ENCODE results near the gene TBX1. TPM values are rescaled to one million over a fixed set of nuclear protein-coding genes. Genes with fewer than 3 reads are reported as not detected.
"Not testable (repeated sequence)": the region's sequence is repeated elsewhere in the genome, so short reads cannot be mapped to it uniquely, and the experiment has no call there.

Gene TBX1
- polyA plus RNA-seq, 3 donors from 2014 or later: 0.12 TPM; not detected in 2

DNA sequence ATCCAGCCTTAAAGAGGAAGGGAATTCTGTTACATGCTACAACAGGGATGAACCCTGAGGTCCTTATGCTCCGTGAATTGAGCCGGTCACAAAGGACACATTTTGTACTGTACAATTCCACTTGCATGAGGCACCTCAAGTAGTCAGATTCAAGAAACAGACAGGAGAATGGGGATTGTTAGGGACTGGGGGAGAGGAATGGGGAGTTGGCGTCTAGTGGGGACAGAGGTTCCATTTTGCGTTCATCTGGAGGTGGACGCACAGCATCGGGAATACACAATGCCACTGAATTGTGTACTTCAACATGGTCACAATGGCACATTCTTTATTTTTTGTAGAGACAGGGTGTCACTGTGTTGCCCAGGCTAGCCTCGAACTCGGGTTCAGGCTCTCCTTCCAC is 14.1 kb downstream of the TBX1 start:
- Mint-ChIP-seq H3K27ac (no peak overlapping the region), H3K9me3 (no peaks in the 10 kb centered on the region), H3K27me3 (ENCODE audit: low read depth in 3 of 3) (peaks cover 2 to 18% (median 12%) of the 10 kb centered on the region in 3 donors)

DNA sequence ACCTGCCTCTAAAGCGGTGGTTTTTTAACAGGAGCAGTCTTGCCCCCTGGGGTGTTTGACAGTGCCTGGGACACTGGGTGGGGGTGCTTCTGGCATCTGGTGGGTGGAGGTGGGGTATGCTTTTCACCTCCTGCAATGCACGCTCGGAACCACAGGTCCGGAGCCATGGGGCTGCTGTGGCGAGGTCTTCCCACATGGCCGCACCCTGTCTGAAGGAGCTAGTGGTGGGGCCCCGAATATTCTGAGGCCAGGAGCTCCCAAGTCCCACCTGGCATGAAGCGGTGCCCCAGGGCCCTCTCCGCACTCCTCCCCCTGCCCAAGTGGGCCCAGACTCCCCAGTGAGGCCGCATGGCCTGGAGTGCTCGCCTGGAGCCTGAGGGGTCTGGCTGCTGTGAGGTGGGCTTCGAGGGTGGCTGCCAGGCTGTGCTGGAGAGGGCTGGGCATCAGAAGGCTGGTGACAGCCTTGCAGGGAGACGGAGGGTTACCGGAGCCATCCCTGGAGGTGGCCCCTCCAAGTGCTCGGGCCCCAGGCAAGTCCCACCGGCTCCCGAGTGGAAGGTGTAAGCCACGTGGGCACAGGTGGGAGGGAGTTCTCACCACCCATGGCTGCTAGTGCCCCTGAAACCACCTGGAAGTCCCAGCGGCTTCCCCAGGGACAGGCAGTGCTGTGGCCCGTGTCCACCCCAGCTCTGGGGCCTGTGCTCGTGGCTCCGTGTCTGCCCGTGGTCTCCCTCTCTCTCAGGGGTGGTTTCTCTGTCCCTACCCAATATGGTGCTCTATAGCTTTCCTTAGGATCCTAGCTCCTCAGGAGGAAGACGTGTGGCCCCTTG is 15.1 kb downstream of the TBX1 start:
- Mint-ChIP-seq H3K27me3 (ENCODE audit: low read depth in 3 of 3) (peaks cover 2 to 18% (median 11%) of the 10 kb centered on the region in 3 donors), H3K27ac (no peak overlapping the region), H3K36me3 (peaks cover 0 to 3% (median 0%) of the 10 kb centered on the region in 3 donors), H3K4me1 (peaks cover 0 to 13% of the 10 kb centered on the region in 2 donors), H3K4me3 (no peak overlapping the region), H3K9me3 (no peaks in the 10 kb centered on the region)
- no peak for DNase-seq

More for the DNA sequence above, 14.1 kb downstream of the TBX1 start:
- no peak for DNase-seq
- Mint-ChIP-seq H3K4me1 (peaks cover 0 to 13% of the 10 kb centered on the region in 2 donors), H3K4me3 (no peak overlapping the region), H3K36me3 (peaks cover 0 to 3% (median 0%) of the 10 kb centered on the region in 3 donors)

DNA sequence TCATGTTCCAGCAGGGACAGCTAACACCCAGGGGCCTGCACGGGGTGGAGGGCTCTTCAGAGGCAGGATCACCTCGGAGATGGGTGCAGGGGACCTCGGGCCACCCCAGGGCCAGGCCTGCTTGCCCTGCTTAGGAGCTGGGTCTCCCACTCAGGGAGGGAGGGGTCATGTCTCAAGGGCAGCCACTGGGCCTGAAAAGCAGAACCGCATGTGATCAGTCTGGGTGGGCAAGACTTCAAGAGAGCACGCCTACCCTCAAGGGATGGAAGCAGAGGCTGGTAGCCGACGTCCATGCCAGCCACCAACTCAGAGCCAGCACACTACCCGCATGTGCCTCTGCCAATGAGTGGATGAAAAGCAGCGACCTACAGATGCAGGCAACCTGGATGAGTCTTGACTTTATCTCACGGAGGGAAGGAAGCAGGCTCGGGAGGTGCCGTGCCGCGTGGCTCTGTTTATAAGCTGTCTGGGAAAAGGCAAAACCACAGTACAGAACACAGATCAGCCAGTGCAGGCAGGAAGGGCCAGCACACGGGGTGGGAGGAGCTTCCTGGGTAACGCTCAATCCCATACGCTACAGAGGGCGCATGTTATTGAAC is 16.0 kb downstream of the TBX1 start:
- no peaks in the 10 kb centered on the region for H3K9me3 Mint-ChIP-seq
- H3K4me3 Mint-ChIP-seq: peak overlapping the region in 2 of 5 donors; percentile 12 to 27
- peaks cover 0 to 13% of the 10 kb centered on the region in 2 donors for H3K4me1 Mint-ChIP-seq
- no peak for DNase-seq
- H3K36me3 Mint-ChIP-seq: peaks cover 0 to 3% (median 0%) of the 10 kb centered on the region in 3 donors
- H3K27me3 Mint-ChIP-seq (ENCODE audit: low read depth in 3 of 3): peaks cover 2 to 17% (median 11%) of the 10 kb centered on the region in 3 donors
- H3K27ac Mint-ChIP-seq: no peak overlapping the region

DNA sequence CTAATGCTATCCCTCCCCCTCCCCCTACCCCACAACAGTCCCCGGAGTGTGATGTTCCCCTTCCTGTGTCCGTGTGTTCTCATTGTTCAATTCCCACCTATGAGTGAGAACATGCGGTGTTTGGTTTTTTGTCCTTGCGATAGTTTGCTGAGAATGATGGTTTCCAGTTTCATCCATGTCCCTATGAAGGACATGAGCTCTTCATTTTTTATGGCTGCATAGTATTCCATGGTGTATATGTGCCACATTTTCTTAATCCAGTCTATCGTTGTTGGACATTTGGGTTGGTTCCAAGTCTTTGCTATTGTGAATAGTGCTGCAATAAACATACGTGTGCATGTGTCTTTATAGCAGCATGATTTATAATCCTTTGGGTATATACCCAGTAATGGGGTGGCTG is 16.6 kb downstream of the TBX1 start:
- not testable (repeated sequence) for H3K27ac Mint-ChIP-seq, H3K4me3 Mint-ChIP-seq, H3K36me3 Mint-ChIP-seq, DNase-seq, H3K9me3 Mint-ChIP-seq
- Mint-ChIP-seq H3K4me1 (peaks cover 0 to 13% of the 10 kb centered on the region in 2 donors), H3K27me3 (ENCODE audit: low read depth in 3 of 3) (peaks cover 2 to 16% (median 8%) of the 10 kb centered on the region in 3 donors)

DNA sequence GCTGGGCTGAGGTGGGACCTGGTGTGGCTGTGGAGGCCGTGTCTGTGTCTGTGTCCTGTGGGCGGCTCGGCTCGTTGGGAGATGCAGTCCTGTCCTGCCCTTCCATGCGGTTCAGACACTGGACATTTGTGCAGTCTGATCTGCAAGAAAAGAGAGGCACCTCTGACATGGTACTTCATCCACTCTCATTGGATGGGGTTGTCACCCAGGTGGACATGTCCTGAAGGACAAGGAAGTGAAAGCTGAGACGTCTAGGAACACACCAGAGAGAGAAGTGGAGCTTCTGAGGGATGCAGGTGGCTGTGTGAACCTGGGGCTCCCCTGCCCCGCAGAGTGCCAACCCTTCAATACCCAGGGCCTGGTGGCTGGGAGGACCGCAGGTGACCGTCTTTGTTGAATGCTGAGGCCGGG is 18.4 kb downstream of the TBX1 start:
- Mint-ChIP-seq H3K27ac (no peak overlapping the region), H3K4me3 (no peak overlapping the region), H3K27me3 (ENCODE audit: low read depth in 3 of 3) (peaks cover 1 to 14% (median 8%) of the 10 kb centered on the region in 3 donors), H3K36me3 (peaks cover 0 to 3% (median 0%) of the 10 kb centered on the region in 3 donors), H3K4me1 (peaks cover 0 to 6% of the 10 kb centered on the region in 2 donors), H3K9me3 (no peaks in the 10 kb centered on the region)
- DNase-seq: no peak

DNA sequence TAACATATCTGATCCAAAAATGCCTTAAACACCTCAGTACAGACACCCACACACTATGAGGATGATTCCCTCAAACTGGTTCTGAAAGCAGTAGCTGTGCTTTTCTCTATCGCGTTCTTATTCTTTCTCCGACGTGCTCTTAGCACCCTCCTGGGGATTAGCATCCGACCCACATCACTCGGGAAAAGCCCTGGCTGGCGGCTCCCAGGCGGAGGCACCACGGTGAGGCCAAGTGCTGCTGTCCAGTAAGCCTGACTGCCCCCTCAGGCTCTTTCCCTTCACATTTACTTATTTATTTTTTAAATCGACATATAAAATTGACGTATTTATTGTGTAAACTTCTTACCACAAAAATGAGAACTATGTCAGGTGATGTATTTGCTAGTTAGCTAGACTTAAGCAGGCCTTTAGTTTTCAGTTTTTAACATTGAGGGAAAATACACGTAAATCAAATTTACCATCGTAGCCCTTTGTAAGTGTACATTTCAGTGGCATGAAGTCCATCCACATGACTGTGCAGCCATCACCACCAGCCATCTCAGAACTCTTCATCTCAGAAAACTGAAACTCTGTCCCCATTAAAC is 19.2 kb downstream of the TBX1 start:
- H3K27ac Mint-ChIP-seq: no peak overlapping the region
- DNase-seq: no peak

DNA sequence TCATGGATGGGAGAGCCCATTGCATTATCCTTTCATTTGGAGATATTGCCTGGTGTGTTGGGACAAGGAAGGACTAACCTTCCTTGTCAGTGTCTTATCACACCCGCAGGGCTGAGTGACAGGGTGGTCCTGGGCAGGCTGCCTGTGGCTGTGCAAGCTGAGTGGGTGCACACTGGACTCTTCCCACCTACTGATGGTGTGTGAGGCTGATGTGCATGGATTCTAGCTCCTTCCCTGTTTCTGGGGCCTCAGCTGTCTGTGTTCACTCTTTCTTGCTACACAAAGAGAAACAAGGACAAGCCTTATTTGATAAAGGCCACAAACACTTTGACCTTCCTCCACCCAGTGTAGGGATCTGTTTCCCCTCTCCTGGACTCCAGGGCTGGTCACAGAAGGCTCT is 22.0 kb downstream of the TBX1 start:
- Mint-ChIP-seq H3K36me3 (peaks cover 0 to 3% (median 0%) of the 10 kb centered on the region in 3 donors), H3K4me1 (no peaks in the 10 kb centered on the region), H3K4me3 (no peak overlapping the region), H3K27me3 (ENCODE audit: low read depth in 3 of 3) (peaks cover 2 to 7% (median 3%) of the 10 kb centered on the region in 3 donors), H3K9me3 (no peaks in the 10 kb centered on the region), H3K27ac (no peak overlapping the region)
- DNase-seq: no peak

More for the DNA sequence above, 19.2 kb downstream of the TBX1 start:
- no peaks in the 10 kb centered on the region for H3K9me3 Mint-ChIP-seq
- H3K36me3 Mint-ChIP-seq: peaks cover 0 to 3% (median 0%) of the 10 kb centered on the region in 3 donors
- H3K4me1 Mint-ChIP-seq: peaks cover 0 to 6% of the 10 kb centered on the region in 2 donors
- H3K27me3 Mint-ChIP-seq (ENCODE audit: low read depth in 3 of 3): peaks cover 1 to 9% (median 6%) of the 10 kb centered on the region in 3 donors
- no peak overlapping the region for H3K4me3 Mint-ChIP-seq

DNA sequence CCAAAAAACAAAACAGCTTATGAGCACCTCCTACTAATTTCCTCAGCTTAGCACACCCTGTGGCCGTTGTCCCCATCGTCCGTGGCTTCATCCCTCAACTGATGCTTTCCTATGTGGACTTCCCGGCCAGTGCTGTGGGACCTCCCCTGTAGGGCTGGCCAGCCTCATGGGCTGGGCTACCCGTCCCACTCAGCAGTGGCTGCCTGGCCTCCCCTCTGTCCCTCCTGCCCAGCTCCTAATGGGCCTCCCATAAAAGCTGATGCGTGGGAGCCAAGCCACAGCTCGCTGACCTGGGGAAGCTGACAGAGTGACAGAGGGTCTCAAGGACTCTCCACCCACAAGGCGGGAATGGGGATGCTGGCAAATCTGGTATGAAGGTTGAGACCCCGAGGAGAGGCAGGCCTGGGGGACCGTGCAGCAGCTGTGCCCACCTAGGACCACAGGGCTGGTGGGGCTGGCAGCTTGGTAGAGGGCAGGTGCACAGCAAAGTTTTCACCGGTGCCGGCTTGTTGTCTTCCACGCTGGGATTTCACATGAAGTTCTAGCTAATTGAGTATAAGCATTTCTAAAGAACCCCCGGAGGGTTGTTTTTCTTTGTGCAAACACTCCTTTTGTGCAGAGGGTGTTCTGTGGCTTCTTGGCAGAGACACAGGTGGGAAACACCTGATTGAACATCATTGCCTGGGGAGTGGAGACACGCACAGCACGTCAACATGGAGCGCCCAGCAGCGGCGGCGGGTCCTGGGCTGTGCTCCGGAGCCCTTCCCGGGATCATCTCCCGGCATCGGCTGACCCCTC is 23.2 kb downstream of the TBX1 start:
- Mint-ChIP-seq H3K9me3 (no peaks in the 10 kb centered on the region), H3K36me3 (peaks cover 0 to 2% (median 0%) of the 10 kb centered on the region in 3 donors), H3K4me3 (no peak overlapping the region), H3K4me1 (no peaks in the 10 kb centered on the region), H3K27me3 (ENCODE audit: low read depth in 3 of 3) (peaks cover 2 to 6% (median 3%) of the 10 kb centered on the region in 3 donors), H3K27ac (no peak overlapping the region)
- no peak for DNase-seq

DNA sequence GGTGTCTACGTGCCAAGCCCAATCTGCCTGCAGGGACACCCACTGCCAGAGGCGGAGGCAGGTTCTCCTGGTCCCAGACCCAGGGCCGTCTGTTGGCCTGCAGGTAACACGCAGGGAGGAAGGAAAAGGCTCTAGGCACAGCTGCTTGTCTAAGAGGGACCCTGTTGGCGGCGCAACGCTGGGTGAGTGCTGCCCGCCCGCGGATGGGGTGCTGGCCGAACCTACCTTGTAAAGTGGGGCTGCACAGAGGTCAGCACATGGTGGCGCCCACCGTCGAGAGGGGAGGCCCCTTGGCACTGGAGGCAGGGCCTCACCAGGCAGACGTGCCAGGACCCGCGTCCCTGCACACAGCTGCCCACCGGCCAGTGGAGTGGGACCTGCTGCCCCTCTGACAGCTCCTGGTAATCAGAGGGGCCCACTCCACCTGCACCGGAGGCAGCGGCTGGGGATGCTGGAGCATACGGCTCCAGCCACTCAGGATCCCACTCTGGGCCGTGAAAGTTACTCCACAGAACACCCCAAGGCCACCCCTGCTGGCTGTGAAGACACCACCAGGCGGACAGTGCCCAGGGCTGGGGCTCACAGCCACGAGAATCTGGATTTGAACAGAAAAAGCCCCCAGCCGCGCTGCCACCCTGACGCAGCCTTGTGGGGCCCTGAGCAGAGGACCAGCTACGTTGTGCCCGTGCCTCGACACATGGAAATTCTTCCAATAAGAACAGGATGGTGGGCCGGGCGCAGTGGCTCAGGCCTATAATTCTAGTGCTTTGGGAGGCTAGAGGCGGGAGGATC is 24.0 kb downstream of the TBX1 start:
- Mint-ChIP-seq H3K9me3 (no peaks in the 10 kb centered on the region), H3K4me1 (no peaks in the 10 kb centered on the region), H3K36me3 (no peaks in the 10 kb centered on the region), H3K4me3 (no peak overlapping the region), H3K27me3 (ENCODE audit: low read depth in 3 of 3) (peaks cover 0 to 3% (median 2%) of the 10 kb centered on the region in 3 donors), H3K27ac (no peak overlapping the region)
- DNase-seq: no peak

DNA sequence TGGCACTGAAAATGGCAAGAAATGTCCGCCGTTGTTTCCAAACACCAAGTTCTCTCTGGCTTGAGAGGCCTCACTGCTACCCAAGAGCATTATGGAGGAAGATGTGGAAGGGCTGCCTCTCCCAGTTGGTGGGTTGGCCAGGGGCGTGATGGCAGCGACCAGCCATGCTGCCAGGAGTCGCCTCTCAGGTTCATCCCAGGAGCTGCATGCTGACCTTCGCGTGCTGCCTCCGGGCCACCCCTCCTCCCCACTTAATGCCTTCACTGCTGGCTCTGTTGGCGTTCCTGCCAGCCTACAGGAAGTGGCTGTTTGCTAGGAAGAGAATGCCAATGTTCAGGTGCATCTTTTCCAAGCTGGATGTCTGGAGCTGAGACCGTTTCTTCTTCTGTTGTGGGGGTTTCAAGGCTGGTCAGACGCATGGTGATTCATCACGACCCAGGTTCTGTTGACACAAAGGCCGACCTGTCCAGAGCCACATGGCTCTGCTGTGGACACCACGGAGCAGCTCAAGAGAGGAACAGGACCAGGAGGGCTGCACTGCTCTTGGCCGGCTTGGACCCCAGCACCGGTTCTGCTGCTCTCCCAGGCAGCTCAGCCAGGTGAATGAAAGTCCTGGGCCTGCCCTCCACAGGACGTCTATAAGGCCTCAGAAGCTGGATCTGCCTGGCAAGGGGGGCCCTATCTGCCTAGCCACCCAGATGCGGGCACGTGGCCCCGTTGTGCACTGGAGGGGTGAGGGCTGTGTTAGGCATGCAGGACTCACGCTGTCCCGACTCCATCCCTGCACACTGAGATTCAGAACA is 25.1 kb downstream of the TBX1 start:
- Mint-ChIP-seq H3K36me3 (peaks cover 0 to 5% (median 0%) of the 10 kb centered on the region in 3 donors), H3K4me3 (no peak overlapping the region), H3K27me3 (ENCODE audit: low read depth in 3 of 3) (peaks cover 0 to 3% (median 0%) of the 10 kb centered on the region in 3 donors), H3K4me1 (no peaks in the 10 kb centered on the region), H3K27ac (peak overlapping the region in 1 of 6 donors; percentile 25), H3K9me3 (no peaks in the 10 kb centered on the region)
- no peak for DNase-seq

DNA sequence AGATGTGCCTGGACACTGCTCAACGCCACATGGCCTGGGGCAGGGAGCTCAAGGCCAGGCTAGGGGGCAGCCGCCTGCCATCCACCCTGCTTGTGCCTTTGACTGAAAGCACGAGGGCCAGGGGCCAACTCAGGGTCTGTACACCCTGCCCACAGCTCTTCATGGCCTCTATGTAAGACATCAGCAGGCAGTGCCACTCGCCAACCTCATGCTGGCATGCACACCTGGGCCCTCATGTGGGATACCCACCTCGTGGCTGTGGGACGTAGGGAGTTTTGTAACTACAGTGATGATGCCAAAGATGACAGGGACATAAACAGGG is 25.6 kb downstream of the TBX1 start:
- Mint-ChIP-seq H3K9me3 (no peaks in the 10 kb centered on the region), H3K27me3 (ENCODE audit: low read depth in 3 of 3) (peaks cover 0 to 3% (median 0%) of the 10 kb centered on the region in 3 donors), H3K4me1 (no peaks in the 10 kb centered on the region), H3K36me3 (peaks cover under 1 to 8% (median 1%) of the 10 kb centered on the region in 3 donors), H3K4me3 (no peak overlapping the region), H3K27ac (no peak overlapping the region)
- no peak for DNase-seq
